Measurements from ENCODE around the gene ATP5F1E.

- no peak for TF ChIP-seq CTCF (IDR thresholded peaks at IDR 0.05; ENCODE audit: low read depth, low read length)
- TF ChIP-seq EZH2phosphoT487 (IDR thresholded peaks at IDR 0.05; ENCODE audit: low read depth), result no peak
These were observed 48.9 kb upstream of the ATP5F1E start for GRCh38 chr20:59081036-59081435.
